Pons (tissue), 1 donor: ENCODE data around the gene METTL9.
"Not testable (repeated sequence)": the region's sequence is repeated elsewhere in the genome, so short reads cannot be mapped to it uniquely, and the experiment has no call there.

Source experiments
- DNase-seq: peaks from one replicate; pipeline ENCODE4 v3.0.0-alpha.2; 2016; ENCODE audit warnings: low spot score

Gene METTL9

DNA sequence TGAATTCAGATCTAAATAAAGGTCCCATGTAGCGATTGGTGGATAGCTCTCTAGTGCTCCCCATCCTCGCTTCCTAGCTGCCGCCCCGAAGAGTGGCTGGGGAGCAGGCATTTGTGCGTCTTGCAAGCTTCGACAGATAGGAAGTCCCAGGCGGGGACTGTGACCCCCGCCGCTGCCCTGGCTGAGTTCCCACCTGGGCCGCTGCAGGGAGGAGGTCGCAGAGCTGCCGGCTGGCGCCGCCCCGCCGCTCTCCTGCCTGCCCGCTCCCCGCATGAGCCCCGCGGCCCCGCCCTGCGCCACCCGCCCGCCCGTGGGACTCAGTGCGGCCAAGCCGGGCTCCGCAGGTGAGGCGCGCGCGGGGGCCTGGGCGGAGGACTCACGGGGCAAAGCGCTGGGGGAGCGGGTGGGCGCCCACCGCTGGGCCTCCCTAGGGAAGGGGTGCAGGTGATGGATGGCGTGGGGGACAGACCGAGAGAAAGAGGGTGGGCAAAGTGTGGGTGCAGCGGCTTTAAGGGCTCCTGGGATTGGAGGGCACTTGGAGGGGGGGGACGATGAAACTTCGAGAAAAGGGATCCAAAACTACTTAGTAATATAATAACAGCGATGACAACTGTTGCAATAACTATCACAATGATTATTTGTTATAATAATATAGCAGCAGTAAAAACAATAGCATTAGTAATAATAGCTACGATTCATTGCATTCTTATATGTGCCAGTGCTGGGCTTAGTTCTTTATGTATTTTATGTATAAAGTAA is 64.7 kb downstream of the METTL9 start, which contains the start of gene OTOA:
Gene OTOA, plus strand, starts transcription at position 80 of the 759 bp plus-strand sequence. CDS start 14,547 bp downstream, outside the sequence.
- no peak for DNase-seq

DNA sequence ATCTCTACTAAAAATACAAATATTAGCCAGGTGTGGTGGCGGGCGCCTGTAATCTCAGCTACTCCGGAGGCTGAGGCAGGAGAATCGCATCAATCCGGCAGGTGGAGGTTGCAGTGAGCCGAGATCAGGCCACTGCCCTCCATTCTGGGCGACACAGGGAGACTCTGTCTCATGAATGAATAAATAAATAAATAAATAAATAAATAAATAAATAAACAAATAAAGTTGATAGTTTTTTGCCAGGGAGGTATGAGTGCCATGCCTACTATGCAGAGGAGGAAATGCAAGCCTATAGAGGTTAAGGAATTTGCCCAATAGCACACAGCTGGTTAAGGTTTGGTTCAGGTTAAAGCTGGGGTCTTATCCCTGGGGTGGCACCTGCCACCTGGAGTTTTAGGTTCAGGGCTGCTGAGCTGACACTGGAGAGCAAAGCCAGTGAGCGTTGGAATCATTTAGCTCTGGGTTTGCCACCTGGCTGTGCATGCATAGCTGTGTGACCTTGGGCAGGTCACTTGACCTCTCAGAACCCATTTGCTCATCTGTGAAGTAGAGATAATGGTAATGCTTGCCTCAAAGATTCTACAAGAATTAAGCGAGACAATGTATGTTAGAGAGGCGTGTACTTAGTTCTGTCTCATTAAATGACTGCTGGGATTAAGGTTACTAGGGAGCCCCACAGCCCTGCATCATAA is 65.6 kb downstream of the METTL9 start:
- DNase-seq: no peak

DNA sequence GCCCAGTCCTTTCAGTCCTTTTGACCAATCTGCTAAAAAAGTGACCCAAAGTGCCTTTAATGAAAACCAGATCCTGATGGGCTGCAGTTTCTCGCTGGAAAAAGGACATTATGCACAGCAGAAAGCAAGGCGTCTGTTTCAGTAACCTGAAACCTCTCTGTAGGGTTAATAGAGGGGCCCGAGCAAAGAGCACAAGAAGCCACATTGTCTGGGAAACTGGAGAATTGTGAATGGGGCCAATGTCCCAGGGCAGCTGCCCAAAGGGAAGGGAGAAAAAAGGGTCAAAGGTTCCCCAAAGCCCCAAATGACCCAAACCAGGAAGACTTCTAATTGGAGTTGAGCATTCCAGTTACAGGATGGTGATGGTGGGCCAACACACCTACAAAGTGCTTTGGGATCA is 67.4 kb downstream of the METTL9 start:
- no peak for DNase-seq

DNA sequence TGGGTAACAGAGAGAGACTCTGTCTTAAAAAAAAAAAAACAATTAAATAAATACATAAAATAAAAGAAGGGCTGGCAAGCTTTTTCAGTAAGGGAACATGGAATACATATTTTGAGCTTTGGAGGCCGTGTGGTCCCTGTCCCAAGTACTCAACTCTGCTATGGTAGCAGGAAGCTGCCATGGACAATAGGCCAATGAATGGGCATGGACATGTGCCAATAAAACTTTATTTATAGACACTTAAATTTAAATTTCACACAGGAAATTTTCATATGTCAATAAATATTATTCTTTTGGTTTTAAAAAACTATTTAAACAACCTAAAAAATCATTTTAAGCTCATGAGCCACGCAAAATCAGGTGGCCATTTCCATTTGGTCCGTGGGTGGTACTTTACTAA is 68.2 kb downstream of the METTL9 start:
- no peak for DNase-seq

DNA sequence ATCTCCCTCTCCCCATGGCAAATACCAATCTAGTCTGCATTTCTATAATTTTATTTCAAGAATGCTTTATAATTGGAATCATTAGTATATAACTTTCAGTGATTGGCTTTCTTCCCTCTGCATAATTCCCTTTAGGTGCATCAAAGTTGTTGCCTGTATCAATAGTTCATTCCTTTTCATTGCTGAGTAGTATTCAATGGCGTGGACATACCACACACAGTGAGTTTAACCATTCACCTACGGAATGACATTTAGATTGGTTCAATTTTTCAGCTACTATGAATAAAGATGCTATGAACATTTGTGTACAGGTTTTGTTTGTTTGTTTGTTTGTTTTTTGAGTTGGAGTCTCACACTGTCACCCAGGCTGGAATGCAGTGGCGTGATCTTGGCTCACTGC is 74.1 kb downstream of the METTL9 start:
- no peak for DNase-seq

DNA sequence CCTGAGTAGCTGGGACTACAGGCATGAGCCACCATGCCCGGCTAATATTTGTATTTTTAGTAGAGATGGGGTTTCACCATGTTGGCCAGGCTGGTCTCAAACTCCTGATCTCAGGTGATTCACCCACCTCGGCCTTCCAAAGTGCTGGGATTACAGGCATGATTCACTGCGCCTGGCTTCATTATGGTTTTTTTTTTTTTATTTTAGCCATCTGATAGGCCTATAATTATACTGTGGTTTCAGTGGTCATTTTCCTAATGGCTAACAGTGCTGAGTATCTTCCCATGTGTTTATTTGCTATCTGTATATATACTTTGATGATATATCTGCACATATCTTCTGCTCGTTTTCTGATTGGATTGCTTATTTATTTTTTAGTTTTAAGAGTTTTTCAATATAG is 75.1 kb downstream of the METTL9 start:
- DNase-seq: not testable (repeated sequence)

DNA sequence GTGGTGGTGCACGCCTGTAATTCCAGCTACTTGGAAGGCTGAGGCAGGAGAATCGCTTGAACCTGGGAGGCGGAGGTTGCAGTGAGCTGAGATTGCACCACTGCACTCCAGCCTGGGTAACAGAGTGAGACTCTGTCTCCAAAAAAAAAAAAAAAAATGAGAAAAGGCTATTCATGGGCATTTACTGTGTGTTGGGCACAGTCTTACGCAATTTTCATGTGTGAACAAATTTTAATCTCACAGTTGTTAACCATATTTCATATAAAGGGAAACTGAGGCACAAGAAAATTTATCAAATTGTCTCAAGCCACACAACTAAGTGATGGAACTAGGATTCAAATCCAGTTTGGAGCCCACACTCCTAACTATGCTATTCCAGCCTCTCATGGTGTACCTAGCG is 81.3 kb downstream of the METTL9 start:
- DNase-seq: not testable (repeated sequence)

DNA sequence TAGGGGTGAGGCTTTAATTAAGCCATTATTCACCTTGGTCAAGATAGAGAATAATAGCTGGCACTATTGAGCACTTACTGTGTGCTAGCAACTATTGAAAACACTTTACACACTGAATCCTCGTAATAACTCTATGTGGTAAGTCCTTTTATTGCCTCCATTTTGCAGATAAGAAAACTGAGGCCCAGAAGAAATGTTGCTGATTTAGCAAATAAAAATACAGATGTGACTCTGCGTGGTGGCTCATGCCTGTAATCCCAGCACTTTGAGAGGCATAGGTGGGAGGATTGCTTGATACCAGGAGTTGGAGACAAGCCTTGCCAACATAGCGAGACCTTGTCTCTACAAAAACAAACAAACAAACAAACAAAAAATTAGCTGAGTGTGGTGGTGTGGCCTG is 83.8 kb downstream of the METTL9 start:
- no peak for DNase-seq

DNA sequence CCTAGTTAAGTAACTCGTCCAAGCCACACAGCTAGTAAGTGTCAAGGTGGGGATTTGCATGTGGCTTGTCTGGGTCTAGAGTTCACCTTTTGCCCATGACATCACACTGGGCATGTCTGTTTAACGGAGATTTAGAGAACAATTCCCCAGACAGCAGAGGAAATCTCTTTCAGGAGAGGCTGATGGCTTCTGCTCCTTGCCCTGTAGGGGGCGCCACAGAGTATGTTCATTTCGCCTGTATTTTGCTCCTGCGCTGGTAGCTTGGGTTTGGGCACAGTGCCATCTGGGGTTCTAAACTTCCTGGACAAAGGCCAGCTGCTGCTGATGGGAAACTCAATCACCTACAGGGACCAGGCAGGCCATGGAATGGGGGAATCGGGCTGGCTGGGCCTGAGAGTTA is 84.8 kb downstream of the METTL9 start:
- no peak for DNase-seq

DNA sequence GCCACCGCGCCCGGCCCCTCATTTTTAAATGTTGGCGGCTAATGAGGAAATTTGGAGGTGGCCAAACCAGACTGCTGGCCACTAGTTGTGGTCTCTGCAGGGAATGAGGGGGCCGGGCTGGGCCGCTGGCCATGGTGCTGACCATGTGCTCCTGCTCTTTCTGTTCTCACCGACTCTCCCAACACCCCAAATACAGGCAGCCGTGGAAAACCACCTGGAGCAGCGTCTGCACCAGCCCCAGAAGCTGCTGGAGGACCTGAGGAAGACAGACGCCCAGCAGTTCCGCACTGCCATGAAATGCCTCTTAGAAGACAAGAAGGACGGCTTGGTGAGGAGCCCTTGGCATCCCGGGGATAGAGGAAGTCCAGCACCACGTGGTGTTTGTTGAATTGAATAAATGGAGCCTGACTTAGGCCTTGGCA is 85.7 kb downstream of the METTL9 start:
- DNase-seq: peak; percentile 8

DNA sequence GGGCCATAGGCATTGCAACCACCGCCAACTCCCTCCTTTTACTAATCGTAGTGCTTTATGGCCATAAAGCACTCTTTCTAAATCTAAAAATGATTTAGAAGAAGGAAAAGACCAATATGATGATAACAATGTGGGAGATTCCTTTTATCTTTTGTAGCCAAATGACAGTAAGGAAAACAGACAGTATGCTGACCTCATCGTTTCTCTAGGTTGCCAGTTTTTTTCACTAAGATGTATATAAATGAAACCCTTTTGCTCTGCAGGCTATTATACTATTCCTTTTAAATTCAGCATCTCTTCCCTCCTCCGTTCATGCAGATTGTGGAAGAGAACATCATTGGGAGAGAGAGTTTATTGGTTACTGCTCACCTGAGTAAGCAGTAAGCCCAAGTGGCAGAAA is 89.7 kb downstream of the METTL9 start:
- no peak for DNase-seq

DNA sequence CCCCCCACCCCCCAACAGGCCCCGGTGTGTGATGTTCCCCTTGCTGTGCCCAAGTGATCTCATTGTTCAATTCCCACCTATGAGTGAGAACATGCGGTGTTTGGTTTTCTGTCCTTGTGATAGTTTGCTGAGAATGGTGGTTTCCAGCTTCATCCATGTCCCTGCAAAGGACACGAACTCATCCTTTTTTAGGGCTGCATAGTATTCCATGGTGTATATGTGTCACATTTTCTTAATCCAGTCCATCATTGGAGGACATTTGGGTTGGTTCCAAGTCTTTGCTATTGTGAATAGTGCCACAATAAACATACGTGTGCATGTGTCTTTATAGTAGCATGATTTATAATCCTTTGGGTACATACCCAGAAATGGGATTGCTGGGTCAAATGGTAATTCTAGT is 91.6 kb downstream of the METTL9 start:
- DNase-seq: not testable (repeated sequence)

DNA sequence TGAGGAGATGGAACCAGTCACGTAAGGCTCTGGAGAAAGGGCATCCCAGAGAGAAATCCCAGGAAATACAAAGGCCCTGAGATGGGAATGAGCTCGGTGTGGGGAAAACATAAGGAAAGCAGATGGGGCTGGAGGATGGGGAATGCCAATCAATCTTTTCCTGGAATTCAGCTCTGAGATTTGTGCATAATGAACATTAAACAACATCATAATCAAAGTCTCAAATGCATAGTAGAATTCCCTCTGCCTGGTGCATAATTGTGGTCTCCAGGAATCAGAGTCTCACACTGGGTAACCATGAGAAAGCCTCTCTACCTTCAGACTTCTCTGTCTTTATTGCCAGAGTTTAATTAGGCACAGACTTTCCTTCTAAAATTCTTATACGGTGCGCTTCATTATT is 95.2 kb downstream of the METTL9 start:
- no peak for DNase-seq

DNA sequence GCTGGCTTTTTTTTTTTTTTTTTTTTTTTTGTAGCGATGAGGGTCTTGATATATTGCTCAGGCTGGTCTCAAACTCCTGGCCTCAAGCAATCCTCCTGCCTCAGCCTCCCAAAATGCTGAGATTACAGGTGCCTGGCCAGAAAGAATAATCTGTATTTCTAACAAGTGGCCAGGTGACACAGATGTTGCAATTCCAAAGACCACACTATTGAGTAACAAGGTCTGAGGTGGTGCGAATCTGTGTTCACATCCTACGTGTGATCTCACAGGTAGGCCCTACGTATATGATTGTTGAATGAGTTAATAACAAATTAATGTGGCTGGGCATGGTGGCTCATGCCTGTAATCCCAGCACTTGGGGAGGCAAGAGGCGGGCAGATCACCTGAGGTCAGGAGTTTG is 97.7 kb downstream of the METTL9 start:
- no peak for DNase-seq

DNA sequence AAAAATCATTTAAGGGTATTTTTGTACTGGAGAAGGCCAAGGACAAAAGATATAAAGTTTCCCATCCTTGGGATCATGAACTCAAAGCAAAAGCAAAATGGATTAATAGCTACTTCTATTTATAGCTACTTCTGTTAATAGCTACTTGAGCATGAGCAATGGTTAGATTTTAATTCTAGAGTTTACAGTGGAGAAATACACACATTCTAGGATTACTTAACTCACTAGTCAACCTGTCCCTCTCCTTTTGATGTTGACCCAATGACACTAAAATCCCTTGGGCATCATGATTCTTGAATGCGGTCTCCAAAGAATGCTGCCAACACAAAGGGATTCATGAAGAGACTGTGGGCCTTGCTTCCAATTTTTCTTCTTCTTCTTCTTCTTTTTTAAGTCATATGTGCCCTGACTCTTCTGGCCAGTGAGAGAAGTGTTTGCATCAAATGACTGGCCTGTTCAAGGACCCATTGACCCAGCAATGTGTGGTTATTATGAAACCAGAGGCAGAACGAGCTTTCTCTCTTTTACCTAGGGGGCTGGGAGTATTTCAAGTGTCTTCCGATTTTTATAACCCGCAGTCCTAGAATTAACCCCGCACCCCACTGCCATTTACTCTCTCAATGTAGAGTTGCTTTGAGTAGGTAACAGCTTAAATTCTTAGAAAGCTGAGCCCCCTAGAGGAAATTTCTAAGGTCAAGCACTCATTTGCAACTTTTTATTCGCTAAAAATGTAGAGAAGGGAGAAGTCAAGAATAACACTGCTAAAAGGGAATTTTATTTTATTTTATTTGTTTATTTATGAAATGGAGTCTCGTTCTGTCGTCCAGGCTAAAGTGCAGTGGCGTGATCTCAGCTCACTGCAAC is 99.0 kb downstream of the METTL9 start:
- DNase-seq: no peak

DNA sequence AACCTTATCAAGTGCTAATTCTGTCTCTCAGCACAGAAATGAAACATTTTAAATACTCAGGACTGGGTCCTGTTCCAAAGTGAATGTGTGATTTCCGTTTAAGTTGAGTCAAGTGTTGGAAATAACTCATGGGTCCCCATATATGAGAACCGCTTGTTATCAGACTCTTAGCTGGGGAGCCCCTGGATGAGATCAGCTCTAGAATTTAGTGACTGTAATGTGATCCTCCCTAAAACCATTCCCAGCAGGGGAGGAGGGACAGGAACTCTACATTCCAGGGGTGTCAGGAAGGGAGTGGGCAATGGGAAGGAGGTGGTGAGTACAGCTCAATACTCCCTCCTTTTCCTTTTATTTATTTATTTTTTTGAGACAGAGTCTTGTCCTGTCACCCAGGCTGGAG is 101.9 kb downstream of the METTL9 start:
- DNase-seq: no peak

DNA sequence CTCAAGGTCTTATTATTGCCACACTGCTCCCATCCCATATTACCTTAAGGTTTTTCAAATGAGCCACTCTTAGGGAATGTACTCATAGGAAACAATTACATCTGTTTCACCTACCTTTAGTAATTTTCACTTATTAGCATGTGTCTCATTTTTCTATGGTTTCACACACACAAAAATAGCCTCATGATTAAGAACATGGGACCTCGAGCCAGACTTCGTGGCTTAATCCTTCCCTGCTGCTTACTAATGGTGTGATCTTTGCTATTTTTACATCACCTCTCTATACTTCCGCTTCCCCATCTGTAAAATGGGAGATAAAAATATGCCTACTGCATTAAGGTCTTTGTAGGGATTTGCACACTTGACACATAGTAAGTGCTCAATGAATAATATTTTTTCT is 102.9 kb downstream of the METTL9 start:
- DNase-seq: no peak

DNA sequence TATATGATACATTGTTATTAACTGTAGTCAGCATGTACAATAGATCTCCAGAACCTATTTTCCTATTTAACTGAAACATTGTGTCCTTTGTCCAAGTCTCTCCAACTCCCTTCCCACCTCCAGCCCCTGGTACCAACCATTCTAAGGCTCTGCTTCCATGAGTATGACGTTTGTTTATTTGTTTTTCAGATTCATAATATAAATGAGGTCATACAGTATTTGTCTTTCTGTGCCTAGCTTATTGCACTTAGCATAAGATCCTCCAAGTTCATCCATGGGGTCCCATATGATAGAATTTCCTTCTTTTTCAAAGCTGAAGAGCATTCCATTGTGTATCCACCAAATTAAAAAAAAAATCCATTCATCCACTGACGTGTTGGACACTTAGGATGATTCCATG is 103.8 kb downstream of the METTL9 start:
- no peak for DNase-seq

DNA sequence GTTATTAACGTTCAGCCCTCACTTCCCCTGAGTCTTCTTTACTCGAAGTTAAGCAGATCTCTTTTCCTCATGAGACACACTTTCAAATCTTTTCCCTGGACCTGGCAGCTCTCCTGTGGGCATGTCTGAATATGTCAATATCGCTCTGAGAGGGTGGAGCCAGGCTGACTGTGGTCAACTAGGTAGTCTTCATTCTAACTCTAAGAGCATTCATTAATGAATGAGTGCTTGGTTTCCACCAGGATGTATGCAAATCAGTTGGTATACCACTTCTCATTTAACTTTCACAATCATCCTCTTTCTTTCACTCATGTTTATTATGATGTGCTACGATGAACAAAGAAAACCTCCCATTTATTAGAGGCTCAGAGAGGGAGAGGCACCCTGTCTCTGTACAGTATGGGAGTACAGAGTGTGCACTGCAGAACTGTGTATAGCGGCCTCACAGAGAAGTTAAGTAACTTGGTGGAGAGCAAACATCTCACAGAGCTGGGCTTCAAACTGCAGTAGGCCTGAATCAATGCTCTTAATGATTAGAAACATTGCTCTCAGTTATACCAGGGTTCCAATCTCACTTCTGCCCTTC is 104.3 kb downstream of the METTL9 start:
- DNase-seq: no peak

DNA sequence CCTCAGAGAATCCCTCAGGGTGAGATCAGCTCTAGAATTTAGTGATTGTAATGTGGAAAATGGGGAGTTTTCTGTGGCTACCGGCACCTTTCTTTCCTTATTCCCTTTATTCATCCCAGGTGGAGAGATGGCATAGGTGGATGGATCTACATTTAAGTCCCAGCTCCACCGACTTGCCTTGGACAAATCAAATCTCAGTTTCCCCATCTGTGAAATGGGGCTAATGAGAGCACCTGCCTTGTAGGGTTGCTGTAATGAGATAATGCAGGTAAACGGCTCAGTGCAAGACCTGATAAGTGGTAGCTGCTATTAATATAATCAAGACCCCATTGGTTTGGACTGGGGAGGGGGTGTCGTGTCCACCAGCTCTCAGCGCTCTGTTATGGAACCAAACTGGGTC is 104.9 kb downstream of the METTL9 start:
- no peak for DNase-seq

DNA sequence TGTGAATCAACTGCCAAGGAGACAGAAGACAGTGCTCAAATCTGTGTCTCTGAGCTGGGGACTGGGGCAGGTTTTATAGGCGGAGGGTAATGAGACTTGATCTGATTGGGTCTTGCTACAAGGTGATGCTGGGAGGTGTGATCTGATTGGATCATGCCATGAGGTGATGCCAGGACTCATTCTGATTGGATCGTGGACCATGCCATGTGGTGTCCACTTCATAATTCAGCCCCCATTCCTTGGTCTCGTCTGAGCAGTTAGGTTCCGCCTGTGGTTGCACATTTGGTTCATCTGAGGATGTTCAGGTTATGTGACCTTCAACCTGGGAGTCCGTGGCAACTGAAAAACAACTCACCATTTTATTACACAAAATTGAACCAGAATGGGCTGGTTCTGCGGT is 105.4 kb downstream of the METTL9 start:
- no peak for DNase-seq
